ENCODE data around the gene HRH3.
A peak's percentile ranks its signal among the peaks of the same experiment; 100 is the strongest.

The HRH3 gene

GRCh38 chr20:62215020-62215990 lies 4.8 kb downstream of the HRH3 start:
- no peak for DNase-seq

GRCh38 chr20:62214067-62214466 lies 6.0 kb downstream of the HRH3 start:
- no peak for DNase-seq

GRCh38 chr20:62212299-62212698 lies 7.8 kb downstream of the HRH3 start:
- DNase-seq = no peak

- DNase-seq = no peak
Observed at GRCh38 chr20:62211769-62212288, 8.2 kb downstream of the HRH3 start.

GRCh38 chr20:62211216-62211615 lies 8.9 kb downstream of the HRH3 start:
- no peak for DNase-seq

- no peak for DNase-seq
Observed at GRCh38 chr20:62210496-62210855, 9.6 kb downstream of the HRH3 start.

- no peak for DNase-seq
Observed at GRCh38 chr20:62209850-62210495, 10.1 kb downstream of the HRH3 start.

- DNase-seq = no peak
Observed at GRCh38 chr20:62208795-62209755, 11.0 kb downstream of the HRH3 start.

- no peak for DNase-seq
Observed at GRCh38 chr20:62208061-62208794, 11.8 kb downstream of the HRH3 start.

- no peak for DNase-seq
Observed at GRCh38 chr20:62206388-62206775, 13.7 kb downstream of the HRH3 start.

- no peak for DNase-seq
Observed at GRCh38 chr20:62205618-62206387, 14.3 kb downstream of the HRH3 start.

GRCh38 chr20:62203378-62204030 lies 16.6 kb downstream of the HRH3 start:
- peak; percentile 66 for DNase-seq

GRCh38 chr20:62202676-62203377 lies 17.3 kb downstream of the HRH3 start:
- DNase-seq = no peak

GRCh38 chr20:62202083-62202395 lies 18.0 kb downstream of the HRH3 start:
- DNase-seq = no peak

- DNase-seq = no peak
Observed at GRCh38 chr20:62201173-62202082, 18.6 kb downstream of the HRH3 start.

GRCh38 chr20:62200491-62201172 lies 19.4 kb downstream of the HRH3 start:
- DNase-seq = no peak

GRCh38 chr20:62198931-62199330 lies 21.1 kb downstream of the HRH3 start:
- no peak for DNase-seq

- no peak for DNase-seq
Observed at GRCh38 chr20:62198496-62198895, 21.6 kb downstream of the HRH3 start.

- DNase-seq = no peak
Observed at GRCh38 chr20:62197801-62198200, 22.3 kb downstream of the HRH3 start.

Measured in fibroblast of upper back skin (primary cell).